ENCODE results near the gene SLF1. TPM values are rescaled to one million over a fixed set of nuclear protein-coding genes. Genes with fewer than 3 reads are reported as not detected.

SLF1 gene
- total RNA-seq, 1 donor from 2014 or later: 5.3 TPM

GRCh38 chr5:94618029-94618492, 408 bp upstream of the SLF1 start:
- Mint-ChIP-seq H3K9me3 (ENCODE audit: unreplicated experiment) (no peaks in the 10 kb centered on the region), H3K27ac (ENCODE audit: unreplicated experiment) (peak overlapping the region; percentile 94), H3K4me3 (ENCODE audit: unreplicated experiment) (peak overlapping the region; percentile 91), H3K4me1 (ENCODE audit: low read depth, unreplicated experiment) (peaks cover 12% of the 10 kb centered on the region), H3K27me3 (ENCODE audit: low read depth, unreplicated experiment) (no peaks in the 10 kb centered on the region), H3K36me3 (ENCODE audit: low read depth, unreplicated experiment) (no peaks in the 10 kb centered on the region)
- DNase-seq (ENCODE audit: low read depth) (peak; percentile 69), FAIRE-seq (no peak)
- peak overlapping the region; percentile 100 for H2AFZ ChIP-seq (ENCODE audit: low read depth, low read length)
- TF ChIP-seq, protein P1, sequence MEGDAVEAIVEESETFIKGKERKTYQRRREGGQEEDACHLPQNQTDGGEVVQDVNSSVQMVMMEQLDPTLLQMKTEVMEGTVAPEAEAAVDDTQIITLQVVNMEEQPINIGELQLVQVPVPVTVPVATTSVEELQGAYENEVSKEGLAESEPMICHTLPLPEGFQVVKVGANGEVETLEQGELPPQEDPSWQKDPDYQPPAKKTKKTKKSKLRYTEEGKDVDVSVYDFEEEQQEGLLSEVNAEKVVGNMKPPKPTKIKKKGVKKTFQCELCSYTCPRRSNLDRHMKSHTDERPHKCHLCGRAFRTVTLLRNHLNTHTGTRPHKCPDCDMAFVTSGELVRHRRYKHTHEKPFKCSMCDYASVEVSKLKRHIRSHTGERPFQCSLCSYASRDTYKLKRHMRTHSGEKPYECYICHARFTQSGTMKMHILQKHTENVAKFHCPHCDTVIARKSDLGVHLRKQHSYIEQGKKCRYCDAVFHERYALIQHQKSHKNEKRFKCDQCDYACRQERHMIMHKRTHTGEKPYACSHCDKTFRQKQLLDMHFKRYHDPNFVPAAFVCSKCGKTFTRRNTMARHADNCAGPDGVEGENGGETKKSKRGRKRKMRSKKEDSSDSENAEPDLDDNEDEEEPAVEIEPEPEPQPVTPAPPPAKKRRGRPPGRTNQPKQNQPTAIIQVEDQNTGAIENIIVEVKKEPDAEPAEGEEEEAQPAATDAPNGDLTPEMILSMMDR (IDR thresholded peaks at IDR 0.05; ENCODE audit: insufficient read depth, low read depth, low read length): no peak
- TF ChIP-seq EZH2 (IDR thresholded peaks at IDR 0.05; ENCODE audit: insufficient read depth, low read length): no peak
- peak overlapping the region; percentile 88 for H3K9ac ChIP-seq (ENCODE audit: low read length)
- H4K20me1 ChIP-seq (ENCODE audit: insufficient read depth, low read length): no peaks in the 10 kb centered on the region
- H3K4me2 ChIP-seq (ENCODE audit: low read length): peak overlapping the region; percentile 99
- no peaks in the 10 kb centered on the region for H3K9me3 ChIP-seq (ENCODE audit: insufficient read depth, low read depth, low read length)
- peaks cover 10% of the 10 kb centered on the region for H3K4me1 ChIP-seq (ENCODE audit: insufficient read depth, low read length)
- H3K4me3 ChIP-seq (ENCODE audit: insufficient read depth, low read depth, low read length): peak overlapping the region; percentile 99
- H3K27me3 ChIP-seq (ENCODE audit: insufficient read depth, low read length): no peaks in the 10 kb centered on the region
- peak overlapping the region; percentile 78 for H3K27ac ChIP-seq (ENCODE audit: low read depth, low read length)
- H3K36me3 ChIP-seq (ENCODE audit: insufficient read depth, low read length): no peaks in the 10 kb centered on the region
- peaks cover 61% of the 10 kb centered on the region for H3K79me2 ChIP-seq (ENCODE audit: insufficient read depth, low read length)

GRCh38 chr5:94620256-94620655, 1.8 kb downstream of the SLF1 start:
- peak overlapping the region; percentile 82 for H3K4me3 Mint-ChIP-seq (ENCODE audit: unreplicated experiment)
- no peaks in the 10 kb centered on the region for H3K9me3 Mint-ChIP-seq (ENCODE audit: unreplicated experiment)
- Histone ChIP-seq H3K4me2 (ENCODE audit: low read length) (no peak overlapping the region), H3K27me3 (ENCODE audit: insufficient read depth, low read length) (no peaks in the 10 kb centered on the region), H3K9ac (ENCODE audit: low read length) (no peak overlapping the region), H3K79me2 (ENCODE audit: insufficient read depth, low read length) (peaks cover 78% of the 10 kb centered on the region), H3K4me1 (ENCODE audit: insufficient read depth, low read length) (peaks cover 10% of the 10 kb centered on the region), H4K20me1 (ENCODE audit: insufficient read depth, low read length) (no peaks in the 10 kb centered on the region), H2AFZ (ENCODE audit: low read depth, low read length) (no peak overlapping the region), H3K27ac (ENCODE audit: low read depth, low read length) (no peak overlapping the region), H3K9me3 (ENCODE audit: insufficient read depth, low read depth, low read length) (no peaks in the 10 kb centered on the region), H3K4me3 (ENCODE audit: insufficient read depth, low read depth, low read length) (no peak overlapping the region), H3K36me3 (ENCODE audit: insufficient read depth, low read length) (no peaks in the 10 kb centered on the region)
- no peak for DNase-seq (ENCODE audit: low read depth)
- H3K4me1 Mint-ChIP-seq (ENCODE audit: low read depth, unreplicated experiment): peaks cover 15% of the 10 kb centered on the region
- no peak for TF ChIP-seq EZH2 (IDR thresholded peaks at IDR 0.05; ENCODE audit: insufficient read depth, low read length)
- TF ChIP-seq, protein P1 (IDR thresholded peaks at IDR 0.05; ENCODE audit: insufficient read depth, low read depth, low read length): no peak
- no peak for FAIRE-seq
- no peak overlapping the region for H3K27ac Mint-ChIP-seq (ENCODE audit: unreplicated experiment)
- no peaks in the 10 kb centered on the region for H3K36me3 Mint-ChIP-seq (ENCODE audit: low read depth, unreplicated experiment)
- no peaks in the 10 kb centered on the region for H3K27me3 Mint-ChIP-seq (ENCODE audit: low read depth, unreplicated experiment)

- Histone ChIP-seq H3K27ac (ENCODE audit: low read depth, low read length) (no peak overlapping the region), H4K20me1 (ENCODE audit: insufficient read depth, low read length) (no peaks in the 10 kb centered on the region), H3K4me1 (ENCODE audit: insufficient read depth, low read length) (peaks cover 10% of the 10 kb centered on the region), H3K9me3 (ENCODE audit: insufficient read depth, low read depth, low read length) (no peaks in the 10 kb centered on the region), H2AFZ (ENCODE audit: low read depth, low read length) (no peak overlapping the region), H3K36me3 (ENCODE audit: insufficient read depth, low read length) (no peaks in the 10 kb centered on the region), H3K79me2 (ENCODE audit: insufficient read depth, low read length) (peaks cover 67% of the 10 kb centered on the region), H3K4me2 (ENCODE audit: low read length) (no peak overlapping the region), H3K9ac (ENCODE audit: low read length) (no peak overlapping the region), H3K27me3 (ENCODE audit: insufficient read depth, low read length) (no peaks in the 10 kb centered on the region), H3K4me3 (ENCODE audit: insufficient read depth, low read depth, low read length) (no peak overlapping the region)
- Mint-ChIP-seq H3K27ac (ENCODE audit: unreplicated experiment) (no peak overlapping the region), H3K9me3 (ENCODE audit: unreplicated experiment) (no peaks in the 10 kb centered on the region), H3K4me3 (ENCODE audit: unreplicated experiment) (no peak overlapping the region), H3K36me3 (ENCODE audit: low read depth, unreplicated experiment) (no peaks in the 10 kb centered on the region), H3K27me3 (ENCODE audit: low read depth, unreplicated experiment) (no peaks in the 10 kb centered on the region), H3K4me1 (ENCODE audit: low read depth, unreplicated experiment) (peaks cover 15% of the 10 kb centered on the region)
- FAIRE-seq (no peak), DNase-seq (ENCODE audit: low read depth) (no peak)
- no peak for TF ChIP-seq EZH2 (IDR thresholded peaks at IDR 0.05; ENCODE audit: insufficient read depth, low read length)
- TF ChIP-seq, protein P1 (IDR thresholded peaks at IDR 0.05; ENCODE audit: insufficient read depth, low read depth, low read length): no peak
Measured at GRCh38 chr5:94621763-94622162, 3.3 kb downstream of the SLF1 start.
